Effector CD8-positive, alpha-beta T cell (primary cell): ENCODE data around the gene RAD23B.

Source experiments
- DNase-seq: peaks from one replicate; lab custom pipeline; 2025; lab: John Stamatoyannopoulos, UW

RAD23B gene

GRCh38 chr9:107334103-107334776, 51.2 kb downstream of the RAD23B start:
- no peak for DNase-seq

GRCh38 chr9:107335331-107335730, 52.3 kb downstream of the RAD23B start:
- DNase-seq, result no peak

GRCh38 chr9:107336718-107337360, 53.8 kb downstream of the RAD23B start:
- no peak for DNase-seq

GRCh38 chr9:107337676-107338590, 54.9 kb downstream of the RAD23B start:
- DNase-seq, result no peak

- DNase-seq, result no peak
These were observed 56.0 kb downstream of the RAD23B start for GRCh38 chr9:107338911-107339659.

GRCh38 chr9:107340920-107341632, 58.0 kb downstream of the RAD23B start:
- DNase-seq, result peak; percentile 75

- DNase-seq, result no peak
These were observed 59.5 kb downstream of the RAD23B start for GRCh38 chr9:107342476-107343161.

GRCh38 chr9:107345327-107345726, 62.2 kb downstream of the RAD23B start:
- DNase-seq, result no peak

GRCh38 chr9:107348836-107349235, 65.8 kb downstream of the RAD23B start:
- DNase-seq, result no peak

GRCh38 chr9:107350443-107350842, 67.4 kb downstream of the RAD23B start:
- DNase-seq, result no peak

GRCh38 chr9:107351382-107352045, 68.4 kb downstream of the RAD23B start:
- no peak for DNase-seq

- no peak for DNase-seq
These were observed 72.3 kb downstream of the RAD23B start for GRCh38 chr9:107355394-107355793.

GRCh38 chr9:107358986-107359385, 75.9 kb downstream of the RAD23B start:
- no peak for DNase-seq

- DNase-seq, result no peak
These were observed 77.0 kb downstream of the RAD23B start for GRCh38 chr9:107360098-107360497.

GRCh38 chr9:107361816-107362215, 78.7 kb downstream of the RAD23B start:
- DNase-seq, result no peak

- no peak for DNase-seq
These were observed 80.6 kb downstream of the RAD23B start for GRCh38 chr9:107363516-107364152.

GRCh38 chr9:107367727-107368502, 84.8 kb downstream of the RAD23B start:
- DNase-seq, result no peak

- DNase-seq, result no peak
These were observed 85.6 kb downstream of the RAD23B start for GRCh38 chr9:107368696-107369095.

GRCh38 chr9:107373809-107374208, 90.7 kb downstream of the RAD23B start:
- no peak for DNase-seq
